Kidney capillary endothelial cell (primary cell): Measurements from ENCODE around the gene GIMAP1.
"Not testable (repeated sequence)": the region's sequence is repeated elsewhere in the genome, so short reads cannot be mapped to it uniquely, and the experiment has no call there.

ENCODE experiments used
- DNase-seq: peaks from one replicate; pipeline ENCODE4 v3.0.0-alpha.2; 2018; ENCODE audit warnings: low spot score

Gene GIMAP1

GRCh38 chr7:150716368-150716767 is at the start of gene GIMAP1:
Gene GIMAP1, plus strand, starts transcription at chr7:150716613. Its CDS starts 2,435 bp downstream, at chr7:150719048.
- peak; percentile 71 for DNase-seq

- no peak for DNase-seq
Measured at GRCh38 chr7:150668472-150668911, 47.9 kb upstream of the GIMAP1 start.

- DNase-seq: no peak
Measured at GRCh38 chr7:150668977-150669376, 47.4 kb upstream of the GIMAP1 start.

GRCh38 chr7:150671798-150672585 is 44.4 kb upstream of the GIMAP1 start:
- not testable (repeated sequence) for DNase-seq

GRCh38 chr7:150675714-150676113 is 40.7 kb upstream of the GIMAP1 start:
- DNase-seq: no peak

DNA sequence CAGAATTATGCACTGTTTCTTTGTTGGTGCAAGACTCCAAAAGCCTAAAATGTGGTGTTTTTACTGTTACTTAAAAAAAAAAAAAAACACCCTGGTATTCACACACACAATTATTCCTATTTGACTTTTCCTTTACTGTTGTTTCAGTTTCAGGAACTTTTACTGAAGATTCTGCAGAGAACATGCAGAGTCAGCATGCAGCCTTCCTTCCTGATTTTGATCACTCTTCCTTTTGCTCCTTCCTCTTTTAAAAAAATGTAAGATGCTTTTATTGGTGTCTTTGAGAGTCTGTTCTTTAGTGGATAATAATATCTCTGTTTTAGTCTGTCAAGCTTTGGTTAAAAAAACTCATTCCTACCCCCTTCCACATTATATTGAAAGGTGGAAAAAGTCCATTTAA is 40.1 kb upstream of the GIMAP1 start:
- DNase-seq: not testable (repeated sequence)

GRCh38 chr7:150676854-150677253 is 39.6 kb upstream of the GIMAP1 start:
- DNase-seq: not testable (repeated sequence)

- not testable (repeated sequence) for DNase-seq
Measured at GRCh38 chr7:150678601-150679000, 37.8 kb upstream of the GIMAP1 start.

DNA sequence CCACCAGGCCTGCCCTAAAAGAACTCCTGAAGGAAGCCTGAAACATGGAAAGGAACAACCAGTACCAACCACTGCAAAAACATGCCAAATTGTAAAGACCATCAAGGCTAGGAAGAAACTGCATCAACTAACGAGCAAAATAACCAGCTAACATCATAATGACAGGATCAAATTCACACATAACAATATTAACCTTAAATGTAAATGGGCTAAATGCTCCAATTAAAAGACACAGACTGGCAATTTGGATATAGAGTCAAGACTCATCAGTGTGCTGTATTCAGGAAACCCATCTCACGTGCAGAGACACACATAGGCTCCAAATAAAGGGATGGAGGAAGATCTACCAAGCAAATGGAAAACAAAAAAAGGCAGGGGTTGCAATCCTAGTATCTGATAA is 36.0 kb upstream of the GIMAP1 start:
- DNase-seq: not testable (repeated sequence)

GRCh38 chr7:150685219-150686029 is 31.0 kb upstream of the GIMAP1 start, which contains the start of gene GIMAP2:
Gene GIMAP2, plus strand, starts transcription at chr7:150685706. Its CDS starts 1,354 bp downstream, at chr7:150687060.
- DNase-seq: peak; percentile 64

- peak; percentile 8 for DNase-seq
Measured at GRCh38 chr7:150686030-150686631, 30.3 kb upstream of the GIMAP1 start.

GRCh38 chr7:150688630-150689029 is 27.8 kb upstream of the GIMAP1 start:
- no peak for DNase-seq

DNA sequence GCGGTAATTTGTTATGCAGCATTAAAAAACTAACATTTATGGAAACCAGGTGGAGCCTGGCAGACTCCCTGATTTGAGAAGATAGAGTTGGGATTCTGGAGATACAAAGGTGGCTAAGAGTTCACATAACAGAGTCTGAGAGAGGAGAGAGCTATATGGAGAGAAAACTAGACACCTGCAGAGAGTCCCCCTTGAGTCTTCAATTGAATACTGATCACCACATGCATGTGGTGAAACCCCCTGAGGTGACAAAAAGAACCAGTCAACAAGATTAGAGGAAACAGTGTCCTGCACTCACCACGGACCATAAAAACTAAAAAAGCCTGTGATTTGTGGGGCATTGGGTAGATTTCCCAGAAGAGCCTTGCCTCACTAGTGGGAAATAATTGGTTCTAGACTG is 20.8 kb upstream of the GIMAP1 start:
- no peak for DNase-seq

- DNase-seq: no peak
Measured at GRCh38 chr7:150703209-150703608, 13.2 kb upstream of the GIMAP1 start.

- no peak for DNase-seq
Measured at GRCh38 chr7:150715293-150715692, 1.1 kb upstream of the GIMAP1 start.

DNA sequence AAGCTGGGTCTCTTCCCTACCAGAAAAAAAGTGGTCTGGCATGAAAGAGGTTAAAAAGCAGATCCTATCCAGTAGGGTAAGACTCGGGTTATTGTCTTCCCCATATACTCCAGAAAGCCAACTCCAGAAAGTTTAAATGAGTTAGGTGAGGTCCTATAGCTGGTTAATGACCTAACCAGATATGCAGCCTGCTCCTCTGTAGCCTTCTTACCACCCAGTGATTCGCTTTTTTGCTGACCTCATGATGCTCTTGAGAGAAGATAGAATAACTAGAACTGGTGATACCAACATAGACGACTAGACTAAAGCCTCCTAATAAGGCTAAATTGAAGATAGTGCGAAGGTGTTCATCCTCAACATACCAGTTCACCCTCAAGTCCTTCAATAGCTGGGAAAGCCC is 675 bp upstream of the GIMAP1 start:
- no peak for DNase-seq

GRCh38 chr7:150716939-150717338 is 526 bp downstream of the GIMAP1 start:
- DNase-seq: peak; percentile 14

DNA sequence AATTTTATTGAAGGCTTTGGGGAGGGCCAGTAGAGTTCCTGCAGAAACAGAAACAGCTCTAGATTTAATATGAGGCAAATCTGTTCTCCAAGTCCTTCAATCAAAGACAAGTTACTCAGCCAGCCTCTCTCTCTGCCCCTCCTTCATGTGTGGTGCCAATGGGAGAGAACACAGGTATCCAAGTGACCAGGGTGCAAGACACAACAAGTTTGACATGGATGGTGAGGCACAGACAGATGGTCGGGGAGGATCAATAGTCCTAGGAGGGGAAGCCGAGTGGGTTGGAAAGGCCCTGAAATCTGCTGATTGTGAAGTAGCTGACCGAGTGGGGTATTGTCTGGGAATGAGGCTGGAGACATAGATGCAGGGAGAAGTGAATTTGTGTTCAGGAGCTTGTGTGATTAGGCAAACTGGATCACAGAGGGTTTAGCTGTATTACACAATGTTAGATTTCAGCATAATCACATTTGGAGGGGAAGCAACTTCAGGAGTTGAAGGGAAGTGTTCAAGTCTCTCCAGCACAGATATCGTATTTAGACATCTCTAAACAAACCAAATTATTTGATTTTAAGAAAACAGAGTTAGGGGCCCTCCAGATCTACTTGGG is 1.5 kb downstream of the GIMAP1 start:
- peak; percentile 5 for DNase-seq

GRCh38 chr7:150719436-150719835 is 3.0 kb downstream of the GIMAP1 start:
- DNase-seq: no peak

GRCh38 chr7:150719960-150720891 is 3.8 kb downstream of the GIMAP1 start:
- DNase-seq: no peak

DNA sequence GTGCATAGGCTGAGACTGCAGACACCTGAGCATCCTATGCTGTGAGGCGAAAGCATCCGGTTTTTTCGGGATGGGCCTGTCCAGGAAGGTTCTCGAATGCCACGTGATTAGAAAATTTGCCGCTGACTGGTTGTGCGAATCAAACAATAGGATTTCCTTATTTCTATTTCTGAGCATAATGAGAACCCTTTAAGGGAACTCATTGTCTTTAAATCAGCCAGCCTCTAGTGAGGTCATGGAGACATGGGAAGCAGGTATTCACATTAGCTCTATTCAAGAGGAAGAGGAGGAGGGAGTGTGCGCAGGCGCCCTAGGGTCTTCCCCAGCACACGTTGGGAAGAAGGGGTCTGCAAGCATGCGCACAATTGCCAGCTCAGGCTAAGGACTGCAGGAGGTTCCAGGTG is 5.6 kb downstream of the GIMAP1 start:
- no peak for DNase-seq
